ENCODE data around the gene AQP5.

AQP5 gene

GRCh38 chr12:49960474-49961110 is 1.1 kb upstream of the AQP5 start:
- no peak overlapping the region for H2BK15ac ChIP-seq (ENCODE audit: low read length)
- peaks cover 22 to 24% of the 10 kb centered on the region in 2 donors for H3K4me1 ChIP-seq (ENCODE audit: control insufficient read depth in 2 of 2, insufficient read depth in 1 of 2, low read depth in 1 of 2, low read length in 2 of 2)
- peaks cover 8 to 45% (median 14%) of the 10 kb centered on the region in 3 experiments for H3K27me3 ChIP-seq (ENCODE audit: control insufficient read depth in 3 of 3, insufficient read depth in 3 of 3, low read depth in 1 of 3, low read length in 3 of 3)
- H3K9me3 ChIP-seq (replicated peaks in 1 of 2; ENCODE audit: control insufficient read depth in 2 of 2, insufficient read depth in 1 of 2, low read depth in 1 of 2, low read length in 2 of 2) = no peaks in the 10 kb centered on the region
- no peaks in the 10 kb centered on the region for H3K79me1 ChIP-seq (ENCODE audit: low read depth, low read length)
- peak overlapping the region; percentile 87 for H3K18ac ChIP-seq (ENCODE audit: low read length)
- peak overlapping the region; percentile 80 for H2AK5ac ChIP-seq (ENCODE audit: low read depth, low read length)
- no peak overlapping the region for H3K4me3 ChIP-seq (ENCODE audit: low read length in 2 of 2)
- no peak for DNase-seq (ENCODE audit: low spot score)
- no peak overlapping the region for H3K4ac ChIP-seq (ENCODE audit: low read length)
- H3K27ac ChIP-seq (replicated peaks; ENCODE audit: low read length) = no peak overlapping the region
- WGBS, 2 donors (ENCODE audit: extremely low coverage in 2 of 2, insufficient read length in 2 of 2, insufficient replicate concordance in 1 of 2) = no CpG with 5 or more reads among the region's 13 CpGs
- peak overlapping the region; percentile 17 for H3K14ac ChIP-seq (ENCODE audit: low read length)
- H2BK120ac ChIP-seq (ENCODE audit: low read depth, low read length) = no peak overlapping the region
- no peak overlapping the region for H4K91ac ChIP-seq (ENCODE audit: low read depth, low read length, poor library complexity)
- no peaks in the 10 kb centered on the region for H3K36me3 ChIP-seq (replicated peaks in 1 of 2; ENCODE audit: control insufficient read depth in 2 of 2, insufficient read depth in 2 of 2, low read length in 2 of 2)
- peak overlapping the region; percentile 63 for H2AFZ ChIP-seq (ENCODE audit: low read length)
- peak overlapping the region; percentile 78 for H2BK5ac ChIP-seq (ENCODE audit: low read length)
- no peak overlapping the region for H3K23ac ChIP-seq (ENCODE audit: low read depth, low read length, poor library complexity)
- H3K4me2 ChIP-seq (ENCODE audit: insufficient read depth, low read length, poor library complexity, severe bottlenecking) = no peak overlapping the region
- no peak overlapping the region for H3K9ac ChIP-seq (ENCODE audit: low read depth, low read length, poor library complexity)
- no peak overlapping the region for H4K8ac ChIP-seq (ENCODE audit: low read depth, low read length)
- H2BK12ac ChIP-seq (ENCODE audit: low read length) = no peak overlapping the region

- Histone ChIP-seq H3K36me3 (replicated peaks in 1 of 2; ENCODE audit: control insufficient read depth in 2 of 2, insufficient read depth in 2 of 2, low read length in 2 of 2) (no peaks in the 10 kb centered on the region), H3K4me2 (ENCODE audit: insufficient read depth, low read length, poor library complexity, severe bottlenecking) (peak overlapping the region; percentile 49), H4K8ac (ENCODE audit: low read depth, low read length) (no peak overlapping the region), H3K27me3 (ENCODE audit: control insufficient read depth in 3 of 3, insufficient read depth in 3 of 3, low read depth in 1 of 3, low read length in 3 of 3) (peaks cover 8 to 36% (median 18%) of the 10 kb centered on the region in 3 experiments), H3K18ac (ENCODE audit: low read length) (peak overlapping the region; percentile 84), H3K4me1 (ENCODE audit: control insufficient read depth in 2 of 2, insufficient read depth in 1 of 2, low read depth in 1 of 2, low read length in 2 of 2) (peaks cover 19 to 30% of the 10 kb centered on the region in 2 donors), H2AK5ac (ENCODE audit: low read depth, low read length) (peak overlapping the region; percentile 56), H3K9ac (ENCODE audit: low read depth, low read length, poor library complexity) (no peak overlapping the region), H3K27ac (replicated peaks; ENCODE audit: low read length) (no peak overlapping the region), H4K91ac (ENCODE audit: low read depth, low read length, poor library complexity) (no peak overlapping the region), H2BK15ac (ENCODE audit: low read length) (no peak overlapping the region), H2BK120ac (ENCODE audit: low read depth, low read length) (no peak overlapping the region), H3K14ac (ENCODE audit: low read length) (no peak overlapping the region), H2BK12ac (ENCODE audit: low read length) (no peak overlapping the region), H2BK5ac (ENCODE audit: low read length) (no peak overlapping the region), H3K4ac (ENCODE audit: low read length) (no peak overlapping the region), H3K23ac (ENCODE audit: low read depth, low read length, poor library complexity) (peak overlapping the region; percentile 80), H3K4me3 (ENCODE audit: low read length in 2 of 2) (no peak overlapping the region), H3K9me3 (replicated peaks in 1 of 2; ENCODE audit: control insufficient read depth in 2 of 2, insufficient read depth in 1 of 2, low read depth in 1 of 2, low read length in 2 of 2) (no peaks in the 10 kb centered on the region), H3K79me1 (ENCODE audit: low read depth, low read length) (no peaks in the 10 kb centered on the region), H2AFZ (ENCODE audit: low read length) (no peak overlapping the region)
- no peak for DNase-seq (ENCODE audit: low spot score)
- WGBS, 2 donors (ENCODE audit: extremely low coverage in 2 of 2, insufficient read length in 2 of 2, insufficient replicate concordance in 1 of 2) = no CpG with 5 or more reads among the region's 37 CpGs
Observed at GRCh38 chr12:49961993-49962764, 507 bp downstream of the AQP5 start.

GRCh38 chr12:49962861-49963765 is 1.4 kb downstream of the AQP5 start:
- no peak overlapping the region for H3K14ac ChIP-seq (ENCODE audit: low read length)
- H3K4me1 ChIP-seq (ENCODE audit: control insufficient read depth in 2 of 2, insufficient read depth in 1 of 2, low read depth in 1 of 2, low read length in 2 of 2) = peaks cover 26 to 33% of the 10 kb centered on the region in 2 donors
- no peak overlapping the region for H2BK5ac ChIP-seq (ENCODE audit: low read length)
- H3K18ac ChIP-seq (ENCODE audit: low read length) = no peak overlapping the region
- no peak for DNase-seq (ENCODE audit: low spot score)
- no peak overlapping the region for H4K91ac ChIP-seq (ENCODE audit: low read depth, low read length, poor library complexity)
- H3K23ac ChIP-seq (ENCODE audit: low read depth, low read length, poor library complexity) = peak overlapping the region; percentile 80
- H3K4me3 ChIP-seq (ENCODE audit: low read length in 2 of 2) = no peak overlapping the region
- H3K79me1 ChIP-seq (ENCODE audit: low read depth, low read length) = no peaks in the 10 kb centered on the region
- H2AK5ac ChIP-seq (ENCODE audit: low read depth, low read length) = peak overlapping the region; percentile 56
- H3K9me3 ChIP-seq (replicated peaks in 1 of 2; ENCODE audit: control insufficient read depth in 2 of 2, insufficient read depth in 1 of 2, low read depth in 1 of 2, low read length in 2 of 2) = no peaks in the 10 kb centered on the region
- no peak overlapping the region for H3K9ac ChIP-seq (ENCODE audit: low read depth, low read length, poor library complexity)
- no peak overlapping the region for H2AFZ ChIP-seq (ENCODE audit: low read length)
- no peak overlapping the region for H3K4me2 ChIP-seq (ENCODE audit: insufficient read depth, low read length, poor library complexity, severe bottlenecking)
- H2BK12ac ChIP-seq (ENCODE audit: low read length) = no peak overlapping the region
- H3K27me3 ChIP-seq (ENCODE audit: control insufficient read depth in 3 of 3, insufficient read depth in 3 of 3, low read depth in 1 of 3, low read length in 3 of 3) = peaks cover 8 to 42% (median 24%) of the 10 kb centered on the region in 3 experiments
- H3K36me3 ChIP-seq (replicated peaks in 1 of 2; ENCODE audit: control insufficient read depth in 2 of 2, insufficient read depth in 2 of 2, low read length in 2 of 2) = no peaks in the 10 kb centered on the region
- no peak overlapping the region for H2BK120ac ChIP-seq (ENCODE audit: low read depth, low read length)
- no peak overlapping the region for H4K8ac ChIP-seq (ENCODE audit: low read depth, low read length)
- WGBS, 2 donors (ENCODE audit: extremely low coverage in 2 of 2, insufficient read length in 2 of 2, insufficient replicate concordance in 1 of 2) = no CpG with 5 or more reads among the region's 21 CpGs
- H3K4ac ChIP-seq (ENCODE audit: low read length) = no peak overlapping the region
- no peak overlapping the region for H2BK15ac ChIP-seq (ENCODE audit: low read length)
- H3K27ac ChIP-seq (replicated peaks; ENCODE audit: low read length) = no peak overlapping the region
